H9 (cell line): ENCODE measurements around the gene HPGD. TPM values are rescaled to one million over a fixed set of nuclear protein-coding genes. Genes with fewer than 3 reads are reported as not detected.

Source experiments
- DNase-seq: peaks from one replicate; pipeline ENCODE4 v3.0.0-alpha.2; 2017
- H2AFZ ChIP-seq: one replicate; pipeline ENCODE4 v1.6.1; 2013; ENCODE audit warnings: mild to moderate bottlenecking, low read length, control low read depth, moderate library complexity
- H2AK5ac ChIP-seq: 2 replicates; pipeline ENCODE4 v1.6.1; 2013; ENCODE audit warnings: low read length, control low read depth, mixed read lengths; ENCODE audit not compliant: insufficient read length
- H2BK120ac ChIP-seq: one replicate; pipeline ENCODE4 v1.6.1; 2013; ENCODE audit warnings: low read depth, mild to moderate bottlenecking, low read length, control low read depth, inconsistent platforms; ENCODE audit not compliant: poor library complexity, severe bottlenecking
- H2BK12ac ChIP-seq: 2 replicates; pipeline ENCODE4 v1.6.1; 2013; ENCODE audit warnings: low read length, control low read depth, mixed read lengths, low read depth; ENCODE audit not compliant: insufficient read length
- H2BK15ac ChIP-seq: 2 replicates; pipeline ENCODE4 v1.6.1; 2013; ENCODE audit warnings: low read depth, low read length, control low read depth
- H2BK20ac ChIP-seq: one replicate; pipeline ENCODE4 v1.6.1; 2013; ENCODE audit warnings: low read depth, mild to moderate bottlenecking, low read length, control low read depth, inconsistent platforms; ENCODE audit not compliant: poor library complexity, severe bottlenecking
- H2BK5ac ChIP-seq: 2 replicates; pipeline ENCODE4 v1.6.1; 2013; ENCODE audit warnings: low read length, control low read depth, mixed read lengths; ENCODE audit not compliant: insufficient read length
- H3K14ac ChIP-seq: 2 replicates; pipeline ENCODE4 v1.6.1; 2013; ENCODE audit warnings: low read length, control low read depth; ENCODE audit not compliant: insufficient read depth
- H3K18ac ChIP-seq: 2 replicates; pipeline ENCODE4 v1.6.1; 2013; ENCODE audit warnings: low read depth, mild to moderate bottlenecking, mixed read lengths, low read length, control low read depth; ENCODE audit not compliant: insufficient read length
- H3K23ac ChIP-seq: 2 replicates; pipeline ENCODE4 v1.6.1; 2013; ENCODE audit warnings: low read length, control low read depth, mixed read lengths, low read depth; ENCODE audit not compliant: insufficient read length
- H3K23me2 ChIP-seq: 2 replicates; pipeline ENCODE4 v1.6.1; 2013; ENCODE audit warnings: low read depth, mild to moderate bottlenecking, mixed read lengths, low read length, control low read depth; ENCODE audit not compliant: insufficient read length, poor library complexity, severe bottlenecking
- H3K27ac ChIP-seq: 2 replicates; pipeline ENCODE4 v1.5.1; 2013; ENCODE audit warnings: low read length, control low read depth, mixed read lengths, low read depth; ENCODE audit not compliant: insufficient read length
- H3K27me3 ChIP-seq: 2 replicates; pipeline ENCODE4 v1.6.1; 2013; ENCODE audit warnings: low read length, control low read depth, inconsistent platforms; ENCODE audit not compliant: insufficient read depth
- H3K4ac ChIP-seq: 2 replicates; pipeline ENCODE4 v1.6.1; 2013; ENCODE audit warnings: low read depth, mild to moderate bottlenecking, control low read depth, inconsistent platforms, low read length, moderate library complexity
- H3K4me1 ChIP-seq: 2 replicates; pipeline ENCODE4 v1.6.1; 2013; ENCODE audit warnings: low read length, control low read depth, inconsistent platforms; ENCODE audit not compliant: insufficient read depth
- H3K4me2 ChIP-seq: 2 replicates; pipeline ENCODE4 v1.6.1; 2013; ENCODE audit warnings: low read length, control low read depth, mixed read lengths; ENCODE audit not compliant: insufficient read length, insufficient read depth
- H3K56ac ChIP-seq: 2 replicates; pipeline ENCODE4 v1.6.1; 2013; ENCODE audit warnings: low read depth, mild to moderate bottlenecking, mixed read lengths, low read length, control low read depth; ENCODE audit not compliant: insufficient read length
- H3K79me1 ChIP-seq: 2 replicates; pipeline ENCODE4 v1.6.1; 2013; ENCODE audit warnings: low read depth, mild to moderate bottlenecking, moderate library complexity, low read length, control low read depth, inconsistent platforms; ENCODE audit not compliant: insufficient read depth, poor library complexity, severe bottlenecking
- H3K79me2 ChIP-seq: 2 replicates; pipeline ENCODE4 v1.6.1; 2013; ENCODE audit warnings: low read length, control low read depth, inconsistent platforms; ENCODE audit not compliant: insufficient read depth
- H3K9ac ChIP-seq: 2 replicates; pipeline ENCODE4 v1.6.1; 2013; ENCODE audit warnings: low read length, control low read depth, mixed read lengths; ENCODE audit not compliant: insufficient read length; ENCODE audit errors: extremely low read depth
- H3K9me3 ChIP-seq: one replicate; pipeline ENCODE4 v1.6.1; 2013; ENCODE audit warnings: low read depth, low read length, inconsistent platforms; ENCODE audit not compliant: control insufficient read depth
- H3T11ph ChIP-seq: one replicate; pipeline ENCODE4 v1.6.1; 2013; ENCODE audit warnings: mild to moderate bottlenecking, low read length, control low read depth, inconsistent platforms
- H4K20me1 ChIP-seq: one replicate; pipeline ENCODE4 v1.6.1; 2013; ENCODE audit not compliant: control insufficient read depth, insufficient read length, insufficient read depth
- H4K5ac ChIP-seq: 2 replicates; pipeline ENCODE4 v1.6.1; 2013; ENCODE audit warnings: low read depth, mild to moderate bottlenecking, mixed read lengths, low read length, control low read depth; ENCODE audit not compliant: insufficient read length
- H4K8ac ChIP-seq: replicated peaks from 2 replicates; pipeline ENCODE4 v1.6.1; 2013; ENCODE audit warnings: low read length, control low read depth, mixed read lengths, low read depth; ENCODE audit not compliant: insufficient read length
- H4K91ac ChIP-seq: 2 replicates; pipeline ENCODE4 v1.6.1; 2013; ENCODE audit warnings: low read depth, mild to moderate bottlenecking, moderate library complexity, mixed read lengths, low read length, control low read depth; ENCODE audit not compliant: insufficient read length
- H3K27ac Mint-ChIP-seq, 3 experiments: 2 replicates in 2 of 3; 3 replicates in 1 of 3; pipeline ENCODE4 v1.8.0; 2020 to 2021; ENCODE audit warnings: mixed read lengths in 3 of 3, mild to moderate bottlenecking in 1 of 3, moderate library complexity in 1 of 3
- H3K27me3 Mint-ChIP-seq: 2 replicates; pipeline ENCODE4 v1.8.0; 2021; ENCODE audit warnings: low read depth, mild to moderate bottlenecking, moderate library complexity, mixed read lengths
- H3K36me3 Mint-ChIP-seq, 3 experiments: 2 replicates in 2 of 3; 3 replicates in 1 of 3; pipeline ENCODE4 v1.8.0; 2020 to 2021; ENCODE audit warnings: low read depth in 3 of 3, mixed read lengths in 3 of 3; ENCODE audit not compliant: insufficient read depth in 1 of 3
- H3K4me1 Mint-ChIP-seq, 2 experiments: 2 replicates each; pipeline ENCODE4 v1.8.0; 2020; ENCODE audit warnings: mixed read lengths in 2 of 2
- H3K4me3 Mint-ChIP-seq, 2 experiments: 2 replicates in 1 of 2; 3 replicates in 1 of 2; pipeline ENCODE4 v1.8.0; 2020 to 2021; ENCODE audit warnings: mild to moderate bottlenecking in 2 of 2, mixed read lengths in 2 of 2, moderate library complexity in 1 of 2
- H3K9me3 Mint-ChIP-seq, 2 experiments: 2 replicates in 1 of 2; 3 replicates in 1 of 2; pipeline ENCODE4 v1.8.0; 2020; ENCODE audit warnings: mild to moderate bottlenecking in 2 of 2, mixed read lengths in 2 of 2, moderate library complexity in 1 of 2
- CTCF ChIP-seq: fragments of 200-600 bp; sonication (generic); conservative IDR thresholded peaks from 3 replicates; pipeline ENCODE4 v1.8.0; 2021; ENCODE audit warnings: antibody characterized with exemption, mild to moderate bottlenecking
- WGBS: extraction: QIAGEN DNeasy Blood & Tissue Kit; methylation state at CpG from one replicate; pipeline ENCODE4 v1.1.7; 2013; ENCODE audit warnings: missing lambda C conversion rate, low lambda C conversion rate, mixed read lengths; ENCODE audit not compliant: insufficient read length; ENCODE audit errors: extremely low coverage; 5-methylcytosine and 5-hydroxymethylcytosine counted together
- total RNA-seq: library from RNA; stranded (reverse); gene quantifications from 2 replicates; pipeline ENCODE4 v1.2.1, GENCODE V29; 2021

HPGD gene
- total RNA-seq, 1 experiment from 2014 or later: 16.8 TPM

- Histone ChIP-seq H3K4me2 (no peak overlapping the region), H2BK120ac (no peak overlapping the region), H3K18ac (no peak overlapping the region), H3K14ac (no peak overlapping the region), H2BK5ac (no peak overlapping the region), H3K23ac (no peak overlapping the region), H2AFZ (no peak overlapping the region), H3K79me1 (no peaks in the 10 kb centered on the region), H4K20me1 (no peaks in the 10 kb centered on the region), H4K8ac (no peak overlapping the region), H3T11ph (no peak overlapping the region), H2AK5ac (no peak overlapping the region), H2BK20ac (no peak overlapping the region), H3K27ac (no peak overlapping the region), H3K4me1 (no peaks in the 10 kb centered on the region), H3K9ac (no peak overlapping the region), H3K4ac (no peak overlapping the region), H3K23me2 (no peaks in the 10 kb centered on the region), H3K56ac (no peak overlapping the region), H4K91ac (no peak overlapping the region), H4K5ac (no peak overlapping the region), H3K79me2 (no peaks in the 10 kb centered on the region), H2BK12ac (no peak overlapping the region), H2BK15ac (no peak overlapping the region), H3K27me3 (no peaks in the 10 kb centered on the region), H3K9me3 (no peaks in the 10 kb centered on the region)
- WGBS: no CpG with 5 or more reads among the region's 3 CpGs
- H3K27ac Mint-ChIP-seq: no peak overlapping the region; a peak in 1 of 7 replicates
- no peaks in the 10 kb centered on the region for H3K27me3 Mint-ChIP-seq
- TF ChIP-seq CTCF: no peak
- peaks cover 6 to 8% of the 10 kb centered on the region in 2 experiments; a peak in 4 of 5 replicates for H3K9me3 Mint-ChIP-seq
- H3K36me3 Mint-ChIP-seq: peaks cover 5 to 6% (median 5%) of the 10 kb centered on the region in 3 experiments
- H3K4me3 Mint-ChIP-seq: no peak overlapping the region
- no peak for DNase-seq
- H3K4me1 Mint-ChIP-seq: peaks cover 4 to 10% of the 10 kb centered on the region in 2 experiments
Measured at GRCh38 chr4:174461466-174462106, 60.7 kb downstream of the HPGD start.
